Breast epithelium (tissue), 4 donors: ENCODE results near the gene PTPRM. TPM values are rescaled to one million over a fixed set of nuclear protein-coding genes. Genes with fewer than 3 reads are reported as not detected.

Source experiments
- DNase-seq, 2 donors: peaks; one replicate each; pipeline ENCODE4 v3.0.0-alpha.2; 2019; ENCODE audit warnings: low spot score in 2 of 2
- H3K27ac ChIP-seq, 2 donors: fragments of 200-600 bp; sonication (generic) in 1 of 2; one replicate each; pipeline ENCODE4 v1.5.1; 2016 to 2019; ENCODE audit warnings: mild to moderate bottlenecking in 1 of 2
- H3K27me3 ChIP-seq, 2 donors: fragments of 200-600 bp; sonication (generic) in 1 of 2; one replicate each; pipeline versions ENCODE4 v1.5.1 to v1.6.0; 2017 to 2019; ENCODE audit warnings: control low read depth in 1 of 2, mild to moderate bottlenecking in 1 of 2
- H3K36me3 ChIP-seq: fragments of 200-600 bp; one replicate; pipeline ENCODE4 v1.5.1; 2019
- H3K4me1 ChIP-seq, 2 donors: fragments of 200-600 bp; sonication (generic); one replicate each; pipeline ENCODE4 v1.5.1; 2016 to 2019; ENCODE audit warnings: control low read depth in 1 of 2
- H3K4me3 ChIP-seq, 3 donors: fragments of 200-600 bp; sonication (generic); 1 replicate in 2 of 3; 2 replicates in 1 of 3; pipeline ENCODE4 v1.5.1; 2016 to 2019; ENCODE audit warnings: mild to moderate bottlenecking in 3 of 3, moderate library complexity in 2 of 3
- H3K9me3 ChIP-seq, 2 donors: fragments of 200-600 bp; sonication (generic) in 1 of 2; one replicate each; pipeline ENCODE4 v1.5.1; 2016 to 2019; ENCODE audit warnings: control low read depth in 1 of 2
- POLR2A ChIP-seq: fragments of 450-650 bp; IDR thresholded peaks from one replicate; pipeline ENCODE4 v1.6.1; 2016; ENCODE audit warnings: antibody characterized with exemption, mild to moderate bottlenecking, moderate library complexity
- POLR2AphosphoS5 ChIP-seq, 3 donors: sonication (generic); formaldehyde crosslinking; IDR thresholded peaks; one replicate each; pipeline ENCODE4 v1.6.1; 2017; ENCODE audit warnings: antibody characterized with exemption in 3 of 3
- intact Hi-C: fragments of 100-400 bp; cut with DNase I; formaldehyde crosslinking; loops from one replicate; pipeline ENCODE4 v1.15.1; 2023; ENCODE audit warnings: low total_unique reads
- total RNA-seq, 3 donors: library from RNA; depleted of rRNA; stranded (reverse); fragments of >200 nt; gene quantifications; one replicate each; pipeline ENCODE4 v1.1.0, GENCODE V29; 2016
- TF ChIP-seq, protein P1 (sequence below), 3 donors: fragments of 450-650 bp; IDR thresholded peaks; one replicate each; pipeline ENCODE4 v1.5.1; 2016 to 2017; ENCODE audit warnings: antibody characterized with exemption in 3 of 3, mild to moderate bottlenecking in 3 of 3, moderate library complexity in 3 of 3

Gene PTPRM
- total RNA-seq, 3 donors from 2014 or later: 41.7 to 181 (median 140) TPM

DNA sequence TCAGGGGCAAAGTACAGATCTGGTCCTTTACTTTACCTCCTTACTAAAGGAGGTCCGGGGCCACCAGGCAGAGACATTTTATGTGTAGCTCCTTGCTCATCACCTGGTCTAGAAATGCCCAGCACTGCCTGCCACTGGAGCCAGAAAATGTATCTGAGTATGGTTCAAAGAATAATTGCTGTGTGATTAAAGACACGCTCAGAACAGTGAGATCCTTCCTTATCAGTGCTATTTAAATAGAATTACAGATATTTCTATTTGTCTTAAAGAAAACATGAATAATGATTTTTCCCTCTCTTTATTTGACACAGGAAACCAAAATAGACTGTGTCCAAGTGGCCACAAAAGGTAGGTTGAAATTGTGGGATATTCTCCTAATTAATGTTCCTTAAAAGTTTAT, 547.4 kb downstream of the PTPRM start:
- H3K4me3 ChIP-seq: no peak overlapping the region
- H3K4me1 ChIP-seq: no peaks in the 10 kb centered on the region
- no peak for DNase-seq
- H3K36me3 ChIP-seq: no peaks in the 10 kb centered on the region
- TF ChIP-seq, protein P1, sequence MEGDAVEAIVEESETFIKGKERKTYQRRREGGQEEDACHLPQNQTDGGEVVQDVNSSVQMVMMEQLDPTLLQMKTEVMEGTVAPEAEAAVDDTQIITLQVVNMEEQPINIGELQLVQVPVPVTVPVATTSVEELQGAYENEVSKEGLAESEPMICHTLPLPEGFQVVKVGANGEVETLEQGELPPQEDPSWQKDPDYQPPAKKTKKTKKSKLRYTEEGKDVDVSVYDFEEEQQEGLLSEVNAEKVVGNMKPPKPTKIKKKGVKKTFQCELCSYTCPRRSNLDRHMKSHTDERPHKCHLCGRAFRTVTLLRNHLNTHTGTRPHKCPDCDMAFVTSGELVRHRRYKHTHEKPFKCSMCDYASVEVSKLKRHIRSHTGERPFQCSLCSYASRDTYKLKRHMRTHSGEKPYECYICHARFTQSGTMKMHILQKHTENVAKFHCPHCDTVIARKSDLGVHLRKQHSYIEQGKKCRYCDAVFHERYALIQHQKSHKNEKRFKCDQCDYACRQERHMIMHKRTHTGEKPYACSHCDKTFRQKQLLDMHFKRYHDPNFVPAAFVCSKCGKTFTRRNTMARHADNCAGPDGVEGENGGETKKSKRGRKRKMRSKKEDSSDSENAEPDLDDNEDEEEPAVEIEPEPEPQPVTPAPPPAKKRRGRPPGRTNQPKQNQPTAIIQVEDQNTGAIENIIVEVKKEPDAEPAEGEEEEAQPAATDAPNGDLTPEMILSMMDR (IDR thresholded peaks at IDR 0.05): no peak
- TF ChIP-seq POLR2AphosphoS5 (IDR thresholded peaks at IDR 0.05) (no peak), POLR2A (no peak)
- no peaks in the 10 kb centered on the region for H3K9me3 ChIP-seq
- H3K27ac ChIP-seq: no peak overlapping the region
- no peaks in the 10 kb centered on the region for H3K27me3 ChIP-seq
- intact Hi-C loops: no loop called here

DNA sequence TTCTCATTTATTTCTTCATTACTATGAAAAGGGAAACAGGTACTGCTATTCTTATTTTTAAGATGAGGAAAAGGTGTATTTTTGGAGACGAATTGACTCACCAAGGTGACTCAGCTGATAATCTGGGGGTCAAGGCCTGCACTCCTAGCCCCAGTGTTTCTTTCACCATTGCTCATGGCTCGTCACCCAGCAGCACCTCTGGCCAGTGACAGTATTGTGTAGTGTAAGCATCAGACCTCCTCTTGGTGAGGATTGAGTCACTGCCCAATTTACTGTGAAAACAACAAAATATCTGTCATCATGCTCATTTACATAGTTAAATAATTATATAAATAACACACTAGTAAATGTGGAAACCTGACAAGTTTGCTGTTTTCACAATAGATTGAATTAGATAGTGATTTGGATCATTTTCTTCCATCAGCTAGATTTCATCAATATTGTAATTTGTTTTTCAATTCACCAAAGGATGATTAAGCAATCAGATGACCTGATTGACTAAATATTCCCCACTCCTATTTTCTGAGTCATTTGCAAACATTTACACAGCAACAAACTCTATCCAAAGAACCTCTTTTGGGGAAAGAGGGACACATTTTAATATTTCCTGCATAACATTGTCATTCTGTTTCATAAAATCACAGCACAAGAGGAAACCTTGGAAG, 549.4 kb downstream of the PTPRM start:
- no peaks in the 10 kb centered on the region for H3K4me1 ChIP-seq
- H3K27ac ChIP-seq: peak overlapping the region in 1 of 2 donors; percentile 32
- no peak for DNase-seq
- TF ChIP-seq POLR2AphosphoS5 (IDR thresholded peaks at IDR 0.05): no peak
- TF ChIP-seq POLR2A: no peak
- intact Hi-C loops: no loop called here
- no peak overlapping the region for H3K4me3 ChIP-seq
- H3K36me3 ChIP-seq: no peaks in the 10 kb centered on the region
- no peaks in the 10 kb centered on the region for H3K9me3 ChIP-seq
- H3K27me3 ChIP-seq: no peaks in the 10 kb centered on the region

DNA sequence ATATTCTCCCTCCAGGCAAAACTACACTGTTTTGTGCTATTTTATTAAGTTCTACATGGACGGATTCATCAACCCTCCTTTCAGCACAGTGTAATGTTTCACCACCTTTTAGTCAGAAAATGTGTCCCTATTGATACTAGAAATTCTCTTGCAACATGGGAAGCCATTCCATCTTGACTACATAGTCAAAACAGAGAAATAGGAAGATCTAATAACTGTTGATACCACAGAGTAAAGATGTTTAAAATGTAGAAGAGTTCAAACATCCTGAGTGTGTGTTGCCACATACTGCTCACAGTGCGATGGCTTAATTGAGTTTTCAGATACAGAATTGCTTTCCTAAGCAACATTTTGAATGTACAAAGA, 549.9 kb downstream of the PTPRM start:
- Histone ChIP-seq H3K4me1 (no peaks in the 10 kb centered on the region), H3K27ac (peak overlapping the region in 1 of 2 donors; percentile 32), H3K9me3 (no peaks in the 10 kb centered on the region), H3K36me3 (no peaks in the 10 kb centered on the region), H3K27me3 (no peaks in the 10 kb centered on the region), H3K4me3 (no peak overlapping the region)
- DNase-seq: no peak
- TF ChIP-seq, protein P1 (IDR thresholded peaks at IDR 0.05): no peak
- intact Hi-C loops: no loop called here

DNA sequence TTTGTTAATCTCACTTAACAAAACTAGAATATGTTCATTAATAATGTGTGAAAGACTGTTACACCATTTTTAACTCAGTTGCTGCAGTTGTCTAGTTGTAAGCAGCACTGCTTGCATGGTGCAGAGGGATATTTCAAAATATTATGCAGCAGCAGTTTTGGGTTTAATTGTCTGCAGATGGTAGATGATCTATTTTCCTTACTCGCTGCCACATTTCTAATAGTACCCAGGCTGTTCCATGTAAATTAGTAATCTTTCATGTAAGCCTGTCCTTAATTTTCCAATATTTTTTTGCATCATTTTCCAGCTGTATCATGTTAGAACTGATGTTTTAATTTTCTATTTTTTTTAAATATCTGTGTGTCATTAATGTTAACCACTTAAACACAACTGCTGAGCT, 554.0 kb downstream of the PTPRM start:
- no peaks in the 10 kb centered on the region for H3K36me3 ChIP-seq
- H3K4me3 ChIP-seq: no peak overlapping the region
- H3K9me3 ChIP-seq: no peaks in the 10 kb centered on the region
- no peak for TF ChIP-seq POLR2AphosphoS5 (IDR thresholded peaks at IDR 0.05)
- TF ChIP-seq POLR2A: no peak
- TF ChIP-seq, protein P1 (IDR thresholded peaks at IDR 0.05): no peak
- H3K27me3 ChIP-seq: no peaks in the 10 kb centered on the region
- intact Hi-C loops: no loop called here
- H3K4me1 ChIP-seq: no peaks in the 10 kb centered on the region
- H3K27ac ChIP-seq: no peak overlapping the region
- no peak for DNase-seq

DNA sequence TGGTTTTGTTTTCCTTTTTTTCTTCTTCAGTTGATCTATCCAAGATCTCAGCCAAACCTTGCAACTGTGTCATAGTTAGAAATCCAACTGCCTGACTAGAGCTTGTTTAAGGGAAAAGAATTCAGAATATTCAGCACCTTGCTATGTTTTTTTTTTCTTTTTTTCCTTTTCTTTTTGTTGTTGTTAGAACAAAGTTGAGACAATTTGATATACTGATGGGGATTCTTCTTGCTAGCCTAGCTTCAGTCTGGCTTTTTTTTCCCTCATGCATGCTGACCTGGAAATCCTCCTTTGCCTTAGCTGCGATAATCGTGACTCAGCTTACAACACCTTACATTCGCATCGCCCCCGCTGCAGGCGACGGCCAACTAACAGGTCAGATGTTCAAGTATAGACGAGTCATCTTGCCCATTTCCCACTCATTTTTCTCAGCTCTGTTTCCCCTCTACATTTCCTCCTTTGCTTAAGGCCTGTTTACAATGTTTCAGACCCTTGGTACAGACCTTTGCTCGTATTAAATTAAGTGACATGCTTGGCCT, 554.9 kb downstream of the PTPRM start:
- no peak overlapping the region for H3K27ac ChIP-seq
- TF ChIP-seq, protein P1 (IDR thresholded peaks at IDR 0.05): no peak
- TF ChIP-seq POLR2A (no peak), POLR2AphosphoS5 (IDR thresholded peaks at IDR 0.05) (no peak)
- intact Hi-C loops: no loop called here

More for the DNA sequence above, 554.9 kb downstream of the PTPRM start:
- Histone ChIP-seq H3K27me3 (no peaks in the 10 kb centered on the region), H3K4me1 (no peaks in the 10 kb centered on the region), H3K36me3 (no peaks in the 10 kb centered on the region), H3K4me3 (no peak overlapping the region), H3K9me3 (no peaks in the 10 kb centered on the region)
- no peak for DNase-seq
